ENCODE results near the gene CASP8AP2.
"Not testable (repeated sequence)": the region's sequence is repeated elsewhere in the genome, so short reads cannot be mapped to it uniquely, and the experiment has no call there.

The CASP8AP2 gene

DNA sequence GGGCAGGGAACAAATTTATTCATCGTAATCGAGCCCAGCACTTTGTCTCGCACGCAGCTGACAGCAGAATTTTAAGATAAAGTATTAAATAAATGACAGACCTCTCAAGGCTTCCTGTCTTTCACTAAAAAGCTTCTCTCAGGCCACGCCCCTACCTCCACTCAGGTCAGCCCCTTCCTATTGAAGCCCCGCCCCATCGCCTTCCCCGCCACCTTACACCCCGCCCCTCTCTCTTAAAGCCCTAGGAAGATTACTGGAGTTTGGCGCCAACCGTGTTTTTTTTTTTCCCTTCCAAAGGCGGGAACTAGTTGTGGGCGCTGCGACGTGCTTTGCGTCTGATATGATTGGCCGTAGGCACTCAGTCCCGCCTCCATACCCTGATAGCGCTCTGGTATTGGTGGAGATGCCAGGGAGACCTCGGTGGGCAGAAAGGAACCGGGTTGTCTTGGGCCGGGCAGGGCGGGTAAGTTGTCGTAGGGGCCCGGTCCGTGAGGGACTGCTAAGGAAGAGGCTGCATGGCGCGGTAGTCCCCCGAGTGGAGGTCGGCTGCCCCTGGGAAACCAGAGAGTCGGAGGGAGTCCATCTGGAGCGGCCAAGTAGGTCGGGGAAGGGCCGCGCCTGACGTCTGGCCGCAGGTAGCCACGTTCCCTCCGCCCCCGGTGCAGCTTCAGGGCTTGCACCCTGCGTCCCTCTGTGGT lies at the start of gene CASP8AP2:
CASP8AP2 (plus strand) TSS at position 409 of the 698 bp plus-strand sequence.
- peak; percentile 99 for DNase-seq

DNA sequence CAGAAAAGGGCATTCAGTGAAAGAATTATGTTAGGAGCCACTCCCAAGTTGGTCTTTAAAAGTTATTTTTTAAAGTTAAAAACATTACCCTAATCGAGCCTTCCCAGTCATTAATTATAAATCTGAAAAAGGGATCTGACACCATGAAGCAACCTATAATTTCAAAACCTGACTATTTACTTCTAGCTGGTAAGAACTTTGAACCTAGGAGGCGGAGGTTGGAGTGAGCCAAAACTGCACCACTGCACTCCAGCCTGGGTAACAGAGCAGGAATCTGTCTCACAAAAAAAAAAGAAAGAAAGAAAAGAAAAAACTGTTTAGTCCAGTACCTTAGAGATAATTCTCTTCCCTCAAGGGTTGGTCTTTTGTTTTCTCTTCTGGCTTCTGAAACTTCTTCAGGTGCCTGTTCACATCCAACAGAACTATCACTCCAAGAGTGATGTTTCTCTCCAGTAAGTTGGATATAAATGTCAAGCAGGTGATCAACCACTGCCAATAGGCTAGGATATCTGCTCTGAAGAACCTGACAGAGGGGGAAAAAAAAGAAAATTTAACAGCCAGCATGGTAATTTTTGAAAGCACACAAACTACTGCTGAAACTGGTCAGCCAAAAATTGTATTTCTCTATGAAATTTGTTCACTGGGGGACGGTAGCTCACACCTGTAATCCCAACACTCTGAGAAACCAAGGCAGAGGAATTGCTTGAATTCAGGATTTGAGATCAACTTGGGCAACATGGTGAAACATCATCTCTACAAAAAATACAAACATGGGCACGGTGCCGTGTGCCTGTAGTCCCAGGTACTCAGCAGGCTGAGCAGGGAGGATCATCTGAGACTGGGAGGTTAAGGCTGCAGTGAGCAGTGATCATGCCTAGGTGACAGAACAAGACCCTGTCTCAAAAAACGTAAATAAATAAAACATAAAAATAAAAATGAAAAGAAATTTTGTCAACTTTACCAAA lies 48.3 kb upstream of the CASP8AP2 start:
- no peak for DNase-seq

DNA sequence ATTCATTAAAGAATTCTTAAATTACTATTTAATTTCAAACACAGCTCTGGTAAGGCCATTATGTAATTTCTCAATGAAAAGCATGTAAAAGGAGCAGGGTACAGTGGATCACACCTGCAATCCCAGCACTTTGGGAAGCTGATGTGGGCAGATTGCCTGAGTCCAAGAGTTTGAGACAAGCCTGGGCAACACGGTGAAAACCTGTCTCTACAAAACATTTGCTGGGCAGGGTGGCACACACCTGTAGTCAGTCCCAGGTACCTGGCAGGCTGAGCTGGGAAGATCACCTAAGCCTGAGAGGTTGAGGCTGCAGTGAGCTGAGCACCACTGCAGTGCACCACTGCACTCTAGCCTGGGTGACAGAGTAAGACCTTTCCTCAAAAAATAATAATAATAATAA lies 47.5 kb upstream of the CASP8AP2 start:
- no peak for DNase-seq

DNA sequence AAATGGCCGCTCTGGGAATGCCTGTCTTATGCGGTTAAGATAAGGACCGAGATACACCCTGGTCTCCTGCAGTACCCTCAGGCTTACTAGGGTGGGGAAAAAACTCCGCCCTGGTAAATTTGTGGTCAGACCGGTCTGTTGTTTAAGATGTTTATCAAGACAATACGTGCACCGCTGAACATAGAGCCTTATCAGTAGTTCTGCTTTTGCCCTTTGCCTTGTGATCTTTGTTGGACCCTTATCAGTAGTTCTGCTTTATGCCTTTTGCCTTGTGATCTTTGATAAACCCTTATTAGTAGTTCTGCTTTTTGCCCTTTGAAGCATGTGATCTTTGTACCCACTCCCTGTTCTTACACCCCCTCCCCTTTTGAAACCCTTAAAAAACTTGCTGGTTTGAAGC lies 46.4 kb upstream of the CASP8AP2 start:
- not testable (repeated sequence) for DNase-seq

DNA sequence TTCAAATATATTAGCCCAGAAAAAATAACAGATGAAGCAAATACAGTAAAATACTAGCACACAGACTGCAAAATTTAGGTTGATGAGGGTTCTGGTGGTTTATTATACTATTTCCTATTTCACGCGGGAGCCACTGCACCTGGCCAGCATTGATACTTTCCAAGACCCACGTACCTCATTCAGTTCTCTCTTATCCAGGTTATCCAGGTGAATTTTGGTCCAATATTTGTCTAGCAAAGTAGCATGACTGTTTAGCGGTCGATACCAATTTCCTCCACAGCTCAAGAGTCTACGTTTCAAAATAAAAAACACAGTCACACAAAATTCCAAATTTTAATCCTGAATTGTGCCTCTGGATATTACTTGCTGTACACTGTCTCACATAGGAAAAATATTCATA lies 44.8 kb upstream of the CASP8AP2 start:
- DNase-seq, result no peak

DNA sequence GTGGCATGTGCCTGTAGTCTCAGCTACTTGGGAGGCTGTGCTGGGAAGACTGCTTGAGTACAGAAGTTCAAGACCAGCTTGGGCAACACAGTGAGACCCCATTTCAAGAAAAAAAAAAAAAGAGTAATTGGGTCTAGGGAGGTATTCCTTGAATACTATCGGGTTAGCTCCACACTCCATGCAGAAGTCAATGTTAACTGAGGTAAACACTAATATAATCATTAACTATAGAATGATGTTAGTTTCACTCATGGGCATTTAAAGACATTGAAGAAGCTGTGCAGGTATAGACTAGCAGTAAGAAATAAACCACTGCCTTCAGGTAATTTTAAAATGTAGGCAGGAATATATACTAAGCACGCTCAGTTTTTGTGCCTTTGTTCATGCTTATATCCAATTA lies 42.7 kb upstream of the CASP8AP2 start:
- no peak for DNase-seq

DNA sequence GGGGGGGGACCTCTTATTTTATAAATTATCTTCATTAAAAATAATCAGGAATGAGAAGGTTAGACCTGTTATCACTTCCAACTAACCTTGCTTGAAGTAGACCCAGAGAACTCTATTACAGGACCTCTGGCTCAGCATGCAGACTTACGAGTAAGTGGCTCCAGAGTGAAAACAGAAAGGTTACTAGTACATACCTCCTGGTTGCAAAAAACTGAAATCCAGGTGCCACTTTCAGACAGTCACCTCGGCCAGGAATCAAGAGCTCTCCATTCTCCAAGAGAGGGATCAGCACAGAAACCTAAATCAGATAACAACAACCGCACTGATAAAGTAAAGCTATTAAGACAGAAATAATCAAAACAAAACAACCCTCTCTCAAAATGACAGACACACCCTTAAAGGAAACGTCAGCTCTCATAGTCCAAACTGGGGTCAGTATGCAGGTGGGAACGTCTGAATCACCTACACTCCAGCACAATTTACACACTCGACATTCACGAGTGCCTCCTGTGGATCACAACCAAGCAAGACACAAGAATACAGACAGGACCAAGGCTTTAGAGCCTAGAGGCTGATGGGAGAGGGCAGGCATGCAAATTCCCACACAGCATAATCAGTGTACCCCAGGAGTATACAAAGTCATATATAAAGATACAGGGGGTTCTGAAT lies 41.9 kb upstream of the CASP8AP2 start:
- DNase-seq, result peak; percentile 38

DNA sequence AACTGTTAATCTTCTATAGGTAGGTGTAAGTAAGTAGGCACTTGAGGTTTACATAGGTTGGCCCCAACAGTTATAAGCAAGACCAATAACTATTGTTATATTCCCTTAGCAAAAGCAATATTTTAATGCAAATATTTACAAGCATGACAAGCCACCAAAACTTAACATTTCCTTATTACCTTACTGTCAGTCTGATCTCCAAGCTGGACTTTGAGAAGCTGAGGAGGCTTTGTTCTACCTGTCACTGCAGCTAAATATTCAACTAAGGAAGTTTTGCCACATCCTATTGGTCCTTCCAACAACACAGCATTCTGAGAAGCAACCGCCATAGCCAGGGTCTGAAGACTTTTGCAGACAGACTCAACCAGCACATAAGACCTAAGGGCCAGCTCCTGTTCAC lies 39.7 kb upstream of the CASP8AP2 start:
- no peak for DNase-seq

DNA sequence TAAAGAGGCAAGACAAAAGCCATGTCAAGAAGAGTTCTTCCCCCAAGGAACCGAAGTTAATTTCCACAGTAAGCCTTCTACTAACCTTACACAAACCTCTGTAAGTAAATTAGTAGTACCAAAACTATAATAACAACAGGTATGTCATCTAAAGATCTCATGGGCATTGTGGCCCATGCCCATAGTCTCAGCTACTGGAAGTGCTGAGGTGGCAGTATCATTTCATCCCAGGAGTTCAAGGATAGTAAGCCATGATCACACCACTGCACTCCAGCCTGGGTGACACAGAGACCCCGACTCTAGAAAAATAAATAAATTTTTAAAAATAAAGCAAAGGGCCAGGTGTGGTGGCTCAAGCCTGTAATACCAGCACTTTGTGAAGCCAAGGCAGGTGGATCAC lies 39.3 kb upstream of the CASP8AP2 start:
- no peak for DNase-seq

DNA sequence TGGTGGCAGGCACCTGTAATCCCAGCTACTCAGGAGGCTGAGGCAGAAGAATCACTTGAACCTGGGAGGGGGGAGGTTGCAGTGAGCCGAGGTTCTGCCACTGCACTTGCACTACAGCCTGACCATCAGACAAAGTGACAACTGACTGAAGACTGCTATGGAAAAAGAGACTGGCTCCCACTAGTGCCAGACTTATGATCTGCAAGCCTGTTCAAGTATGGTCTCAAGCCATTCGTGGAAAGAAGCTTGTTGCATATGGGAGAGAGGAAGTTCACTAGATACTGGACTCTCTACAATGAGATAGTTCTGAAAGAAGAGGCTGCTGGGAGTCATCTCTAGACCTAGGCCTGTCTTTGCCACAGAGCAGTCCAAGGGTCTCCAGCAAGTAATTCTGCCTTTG lies 36.8 kb upstream of the CASP8AP2 start:
- no peak for DNase-seq

DNA sequence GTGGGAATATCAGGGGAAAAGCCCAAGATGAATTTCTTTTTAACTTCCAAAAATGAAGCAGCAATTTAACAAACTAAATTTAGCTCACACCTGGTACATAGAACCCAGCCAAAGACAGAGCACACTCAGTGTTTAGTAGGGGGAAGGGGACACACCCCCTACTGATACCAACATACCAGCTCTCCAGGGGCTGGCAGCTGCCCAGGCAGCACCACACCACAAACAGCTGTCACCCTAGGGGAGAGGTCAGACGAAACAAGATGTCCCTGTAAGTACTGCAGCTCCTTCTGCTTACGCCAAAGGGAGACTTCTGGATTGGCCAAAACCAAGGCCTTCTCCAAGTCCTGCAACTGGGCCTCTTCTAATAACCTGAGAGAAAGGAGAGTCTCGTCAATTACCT lies 36.1 kb upstream of the CASP8AP2 start:
- no peak for DNase-seq

DNA sequence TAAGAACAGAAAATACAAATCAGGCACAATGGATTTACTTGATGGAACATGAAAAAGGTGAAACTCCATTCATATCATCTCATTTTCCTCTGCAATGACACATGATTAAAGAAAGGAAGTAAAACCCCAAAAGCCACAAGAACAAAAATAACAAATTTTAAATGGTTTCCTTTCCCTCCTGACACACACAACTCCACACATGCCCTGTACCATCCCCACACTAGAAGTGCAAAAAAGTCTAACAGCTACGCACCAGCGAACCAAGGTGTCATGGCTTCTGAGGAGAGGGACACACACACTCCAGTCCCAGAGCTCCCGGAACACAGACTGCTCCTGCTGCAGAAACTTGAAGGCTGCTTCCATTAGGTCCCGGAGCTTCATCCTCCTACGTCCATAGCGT lies 35.4 kb upstream of the CASP8AP2 start:
- DNase-seq, result no peak

DNA sequence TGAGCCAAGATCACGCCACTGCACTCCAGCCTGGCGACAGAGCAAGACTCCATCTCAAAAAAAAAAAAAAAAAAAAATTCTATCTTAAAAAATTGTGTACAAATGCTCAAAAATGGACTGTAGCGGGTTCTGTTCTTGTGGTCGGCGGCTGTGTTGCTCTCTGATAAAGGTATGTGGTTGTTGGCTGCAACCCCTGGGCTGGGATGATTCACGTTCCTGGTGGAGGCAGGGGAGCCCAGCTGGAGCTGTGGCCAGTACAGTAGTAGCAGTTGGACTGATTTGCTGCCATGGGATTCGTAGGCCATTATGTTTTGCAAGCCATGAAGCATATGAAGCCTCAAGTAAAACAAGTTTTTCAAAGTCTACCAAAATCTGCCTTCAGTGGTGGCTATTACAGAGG lies 32.4 kb upstream of the CASP8AP2 start:
- no peak for DNase-seq

DNA sequence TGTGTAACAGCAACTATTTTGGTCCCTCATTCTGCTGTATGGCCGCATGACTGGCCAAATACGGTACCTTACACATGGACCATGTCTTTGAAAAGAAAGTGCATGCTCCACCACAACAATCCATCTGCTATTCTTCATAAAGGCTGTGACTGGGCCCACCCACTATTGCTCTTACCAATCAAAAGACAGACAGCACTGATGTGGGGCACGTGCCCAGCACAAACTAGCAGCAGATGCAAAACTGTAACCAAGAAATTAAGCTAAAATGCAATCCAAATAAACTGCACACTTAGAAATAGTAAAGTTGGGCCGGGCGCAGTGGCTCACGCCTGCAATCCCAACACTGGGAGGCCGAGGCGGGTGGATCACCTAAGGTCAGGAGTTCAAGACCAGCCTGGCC lies 30.6 kb upstream of the CASP8AP2 start:
- DNase-seq, result no peak

DNA sequence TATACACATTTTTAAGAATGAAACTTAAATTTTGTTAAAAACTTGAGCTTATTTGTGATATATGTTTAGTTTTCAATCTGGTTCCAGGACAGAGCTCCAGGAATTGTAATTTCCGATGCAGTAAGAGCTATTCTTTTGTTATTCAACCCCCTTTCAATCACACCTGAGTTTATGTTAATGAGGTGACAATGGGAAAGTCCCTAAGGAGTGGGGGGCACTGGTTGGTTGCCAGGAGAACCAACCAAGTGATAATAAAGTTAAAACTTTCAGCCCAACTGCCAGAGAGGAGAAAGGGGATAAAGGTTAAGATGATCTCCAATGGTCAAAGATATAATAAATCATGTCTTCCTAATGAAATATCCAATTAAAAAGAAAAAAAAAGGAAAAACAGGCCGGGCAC lies 29.9 kb upstream of the CASP8AP2 start:
- DNase-seq, result no peak

DNA sequence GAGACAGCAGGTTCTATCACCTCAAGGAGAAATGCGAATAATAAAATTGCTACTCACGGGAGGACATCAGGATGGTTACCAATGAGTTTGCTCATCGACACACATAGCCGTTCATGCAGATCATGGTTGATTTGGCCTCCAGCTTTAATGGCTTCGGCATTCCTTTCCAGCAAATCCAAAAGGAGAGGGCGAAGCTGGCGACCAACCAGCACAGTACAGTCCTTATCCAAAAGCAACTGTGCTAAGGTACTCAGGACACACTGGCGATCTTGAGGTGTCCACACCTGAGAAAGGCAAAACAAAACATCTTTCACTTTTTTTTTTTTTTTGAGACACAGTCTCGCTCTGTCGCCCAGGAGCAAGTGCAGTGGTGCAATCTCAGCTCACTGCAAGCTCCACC lies 26.4 kb upstream of the CASP8AP2 start:
- DNase-seq, result no peak

DNA sequence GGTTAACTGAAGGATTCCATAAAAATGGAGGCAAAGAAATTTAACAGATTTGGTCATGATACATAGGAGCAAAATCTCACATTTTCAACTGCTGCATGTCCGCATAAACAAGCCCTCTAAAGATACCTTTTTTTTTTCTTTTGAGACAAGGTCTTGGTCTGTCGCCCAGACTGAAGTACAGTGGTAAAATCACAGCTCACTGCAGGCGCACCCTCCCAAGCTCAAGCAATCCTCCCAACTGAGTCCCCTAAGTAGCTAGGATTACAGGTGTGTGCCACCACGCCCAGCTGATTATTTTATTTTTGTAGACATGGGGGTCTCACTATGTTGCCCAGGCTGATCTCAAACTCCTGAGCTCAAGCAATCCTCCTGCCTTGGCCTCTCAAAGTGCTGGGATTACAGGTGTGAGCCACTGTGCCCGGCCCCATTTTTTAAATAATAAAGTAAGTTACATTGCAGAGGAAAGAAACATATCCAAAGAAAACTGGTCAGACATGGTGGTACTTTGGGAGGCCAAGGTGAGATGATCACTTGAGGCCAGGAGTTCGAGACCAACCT lies 23.8 kb upstream of the CASP8AP2 start:
- DNase-seq, result no peak

DNA sequence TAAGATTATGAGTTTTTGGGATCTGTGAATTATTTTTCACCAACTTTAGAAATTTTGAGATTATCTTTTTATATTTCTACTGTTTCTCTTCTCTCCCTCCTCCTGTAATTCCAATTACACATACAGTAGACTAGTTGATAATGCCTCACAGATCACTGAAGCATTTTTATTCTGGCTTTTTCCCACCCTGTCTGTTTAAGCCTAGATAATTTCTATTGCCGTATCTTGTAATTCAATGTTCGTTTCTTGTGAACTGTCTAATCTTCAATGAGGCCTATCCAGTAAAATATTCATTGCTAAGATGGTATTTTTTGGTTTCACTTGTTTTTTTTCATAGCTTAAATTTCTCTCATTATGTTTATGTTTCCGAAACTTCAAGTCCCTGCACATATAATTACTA lies 22.1 kb upstream of the CASP8AP2 start:
- no peak for DNase-seq

DNA sequence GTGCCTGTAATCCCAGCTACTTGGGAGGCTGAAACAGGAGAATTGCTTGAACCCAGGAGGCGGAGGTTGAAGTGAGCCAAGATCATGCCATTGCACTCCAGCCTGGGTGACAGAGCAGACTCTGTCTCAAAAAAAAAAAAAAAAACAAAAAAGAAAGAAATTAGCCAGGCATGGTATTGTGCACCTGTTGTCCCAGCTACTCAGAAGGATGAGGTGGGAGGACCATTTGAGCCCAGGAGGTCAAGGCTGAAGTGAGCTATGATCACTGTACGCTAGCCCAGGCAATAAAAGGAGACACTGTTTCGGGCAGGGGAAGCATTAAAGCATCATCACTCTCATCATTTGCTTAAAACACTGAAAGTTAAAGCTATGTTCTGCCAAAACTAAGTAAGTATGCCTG lies 16.3 kb upstream of the CASP8AP2 start:
- not testable (repeated sequence) for DNase-seq

DNA sequence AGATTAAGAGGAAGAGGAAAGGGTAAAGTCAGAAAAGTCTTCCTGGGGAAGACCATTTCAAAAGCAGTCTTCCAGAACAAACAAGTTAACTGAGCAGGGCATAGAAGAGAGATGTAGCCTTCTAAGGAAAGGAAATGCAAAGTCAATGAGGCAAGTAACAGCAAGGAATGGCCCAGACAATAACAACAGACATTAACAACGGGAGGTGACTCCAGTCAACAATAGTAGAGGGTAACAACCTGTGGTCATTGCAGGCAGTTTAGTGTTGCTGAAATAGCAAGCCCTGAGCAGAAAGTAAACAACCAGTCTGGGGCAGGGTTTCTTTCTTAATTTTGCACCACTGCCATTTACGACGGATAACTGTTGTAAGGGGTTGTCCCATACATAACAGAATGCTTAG lies 12.2 kb upstream of the CASP8AP2 start:
- no peak for DNase-seq

DNA sequence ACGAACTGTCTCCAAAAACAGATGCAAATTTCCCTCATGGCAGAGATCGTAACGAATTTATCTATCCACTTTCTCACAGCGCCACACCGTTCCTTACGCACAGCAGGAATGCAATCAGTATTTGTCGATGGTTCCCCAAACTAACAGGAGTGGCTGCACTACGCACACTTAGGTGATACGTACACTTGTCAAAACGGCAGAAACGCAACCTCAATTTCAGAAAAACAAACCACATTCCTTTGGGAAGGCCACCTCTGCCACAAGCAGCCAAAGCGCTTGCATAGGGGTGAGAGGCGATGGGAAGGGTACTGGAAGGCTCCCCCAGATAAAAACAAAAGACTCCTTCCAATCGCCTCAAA lies 10.7 kb upstream of the CASP8AP2 start:
- DNase-seq, result peak; percentile 39

DNA sequence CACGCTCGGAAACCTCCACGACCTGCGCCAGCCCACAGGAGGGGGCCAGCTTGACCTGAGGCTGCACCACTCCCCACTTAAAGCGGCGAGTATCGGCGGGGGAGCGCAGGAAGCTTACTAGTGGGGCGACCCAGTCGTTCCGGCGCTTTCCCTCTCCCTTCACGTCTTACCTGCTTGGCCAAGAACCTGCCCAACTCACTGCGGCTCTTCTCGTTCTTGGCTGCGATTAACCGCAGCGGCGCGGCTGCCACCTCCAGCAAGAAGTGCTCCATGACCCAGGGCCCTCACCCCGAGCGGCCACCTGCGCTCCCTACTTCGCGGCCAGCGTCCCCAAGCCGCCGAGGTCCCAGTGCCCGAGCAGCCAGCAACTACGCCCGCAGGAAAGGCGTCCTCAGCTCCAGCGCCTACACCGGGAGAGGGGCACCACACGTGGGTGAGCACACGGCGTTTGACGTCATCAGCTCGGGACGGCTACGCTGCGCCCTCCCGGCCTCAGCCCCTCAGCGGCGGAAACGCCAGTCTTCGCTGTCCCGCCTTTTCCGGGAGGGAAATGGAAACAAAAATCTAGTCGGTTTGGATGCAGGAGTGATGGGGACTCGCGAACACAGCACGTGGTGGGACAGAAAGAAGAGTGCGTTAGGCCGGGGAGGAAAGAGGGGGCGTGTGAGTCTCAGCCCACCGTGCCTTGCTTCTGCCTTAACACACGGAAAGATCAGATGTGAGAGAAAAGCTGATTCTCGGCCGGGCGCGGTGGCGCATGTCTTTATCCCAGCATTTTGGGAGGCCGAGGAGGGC lies 10.1 kb upstream of the CASP8AP2 start, which contains the start of gene MDN1:
MDN1 (minus strand) TSS at position 459 of the 795 bp plus-strand sequence; CDS start at position 272, 187 bp downstream.
- DNase-seq, result peak; percentile 93

Data from DMS79 treated with DMSO at 0.1 percent for 48 hours (cell line).